Spleen (tissue), 7 donors: ENCODE measurements around the gene RPL35.

Source experiments
- CTCF ChIP-seq, 11 experiments: fragments of 200-600 bp in 7 of 11; fragments of 450-650 bp in 4 of 11; sonication (generic) in 4 of 11; IDR thresholded peaks in 8 of 11; conservative IDR thresholded peaks in 3 of 11; 1 replicate in 7 of 11; 2 replicates in 4 of 11; pipeline versions ENCODE4 v1.4.0 to v1.8.0; 2016 to 2021; ENCODE audit warnings: antibody characterized with exemption in 11 of 11, inconsistent platforms in 4 of 11, mild to moderate bottlenecking in 1 of 11
- POLR2A ChIP-seq, 3 donors: fragments of 450-650 bp; IDR thresholded peaks; one replicate each; pipeline ENCODE4 v1.5.1; 2017; ENCODE audit warnings: antibody characterized with exemption in 3 of 3, mild to moderate bottlenecking in 1 of 3
- POLR2AphosphoS5 ChIP-seq, 3 donors: sonication (generic); formaldehyde crosslinking; IDR thresholded peaks; one replicate each; pipeline ENCODE4 v1.5.1; 2017; ENCODE audit warnings: antibody characterized with exemption in 3 of 3
- donor health status: DM: no; HTN: no; CAD: no; lungs with moderate emphysema.
- donor health status: DM: no; HTN: no; CAD: no.
- donor health status: DM: no; HTN: no; CAD: no.

DNA sequence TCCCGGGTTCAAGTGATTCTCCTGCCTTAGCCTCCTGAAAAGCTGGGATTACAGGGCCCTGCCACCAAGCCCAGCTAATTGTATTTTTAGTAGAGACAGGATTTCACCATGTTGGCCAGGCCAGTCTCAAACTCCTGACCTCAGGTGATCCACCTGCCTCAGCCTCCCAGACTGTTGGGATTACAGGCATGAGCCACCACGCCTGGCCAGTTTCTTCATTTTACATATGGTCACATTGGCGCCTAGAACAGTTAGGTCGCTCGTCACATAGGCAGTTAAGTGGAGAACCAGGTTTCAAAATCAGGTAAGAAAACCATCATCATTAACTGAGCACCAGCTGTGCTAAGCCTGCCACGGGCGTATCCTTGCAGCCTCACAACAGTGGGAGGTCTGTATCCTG lies 48.7 kb downstream of the RPL35 start:
- TF ChIP-seq CTCF (IDR thresholded peaks at IDR 0.05 in 8 of 11, conservative IDR thresholded peaks at IDR 0.05 in 3 of 11): no peak
- TF ChIP-seq POLR2A (IDR thresholded peaks at IDR 0.05): no peak
- TF ChIP-seq POLR2AphosphoS5 (IDR thresholded peaks at IDR 0.05): no peak
